Mesenchymal stem cell (in vitro differentiated cells and primary cell): Measurements from ENCODE around the gene SLC9A2.

Experiments used
- DNase-seq: peaks from one replicate; pipeline ENCODE4 v3.0.0-alpha.2; 2013
- H2AFZ ChIP-seq: one replicate; pipeline ENCODE4 v1.6.1; 2013; ENCODE audit warnings: low read depth, mild to moderate bottlenecking, control low read depth, inconsistent platforms, low read length, moderate library complexity
- H2AK5ac ChIP-seq: 2 replicates; pipeline ENCODE4 v1.6.1; 2013; ENCODE audit warnings: low read length, moderate library complexity, mild to moderate bottlenecking, inconsistent platforms; ENCODE audit not compliant: severe bottlenecking
- H2BK120ac ChIP-seq: one replicate; pipeline ENCODE4 v1.6.1; 2013; ENCODE audit warnings: low read depth, mild to moderate bottlenecking, inconsistent platforms, low read length, moderate library complexity
- H2BK12ac ChIP-seq, 2 experiments: one replicate each; pipeline ENCODE4 v1.6.1; 2013; ENCODE audit warnings: inconsistent platforms in 2 of 2, low read length in 2 of 2, mild to moderate bottlenecking in 2 of 2, moderate library complexity in 2 of 2, control low read depth in 1 of 2
- H2BK15ac ChIP-seq: one replicate; pipeline ENCODE4 v1.6.1; 2013; ENCODE audit warnings: mild to moderate bottlenecking, low read depth, inconsistent platforms; ENCODE audit not compliant: poor library complexity, severe bottlenecking
- H2BK5ac ChIP-seq: 2 replicates; pipeline ENCODE4 v1.6.1; 2013; ENCODE audit warnings: low read depth, mild to moderate bottlenecking, low read length, control low read depth, inconsistent platforms; ENCODE audit not compliant: poor library complexity, severe bottlenecking
- H3K14ac ChIP-seq, 2 experiments: one replicate each; pipeline ENCODE4 v1.6.1; 2013; ENCODE audit warnings: inconsistent platforms in 2 of 2, low read length in 2 of 2, control low read depth in 1 of 2, mild to moderate bottlenecking in 1 of 2, moderate library complexity in 1 of 2
- H3K18ac ChIP-seq, 2 experiments: one replicate each; pipeline ENCODE4 v1.6.1; 2013; ENCODE audit warnings: inconsistent platforms in 2 of 2, low read length in 2 of 2, control low read depth in 1 of 2, low read depth in 1 of 2, mild to moderate bottlenecking in 1 of 2
- H3K23ac ChIP-seq, 2 experiments: one replicate each; pipeline ENCODE4 v1.6.1; 2013; ENCODE audit warnings: inconsistent platforms in 2 of 2, low read length in 2 of 2, mild to moderate bottlenecking in 2 of 2, moderate library complexity in 2 of 2, control low read depth in 1 of 2
- H3K27ac ChIP-seq: 2 replicates; pipeline ENCODE4 v1.5.1; 2013; ENCODE audit warnings: mild to moderate bottlenecking, moderate library complexity, low read length, control low read depth, inconsistent platforms; ENCODE audit not compliant: poor library complexity, severe bottlenecking
- H3K27me3 ChIP-seq, 2 experiments: 2 replicates each; pipeline versions ENCODE4 v1.6.1 to v1.7.0; 2013; ENCODE audit warnings: low read length in 2 of 2, mild to moderate bottlenecking in 2 of 2, moderate library complexity in 2 of 2, control low read depth in 1 of 2, inconsistent platforms in 1 of 2; ENCODE audit not compliant: control insufficient read depth in 1 of 2, insufficient read depth in 1 of 2
- H3K36me3 ChIP-seq, 2 experiments: 2 replicates each; pipeline versions ENCODE4 v1.6.1 to v1.7.0; 2013; ENCODE audit warnings: low read length in 2 of 2, control low read depth in 1 of 2, inconsistent platforms in 1 of 2, low read depth in 1 of 2, mild to moderate bottlenecking in 1 of 2; ENCODE audit not compliant: insufficient read depth in 2 of 2, control insufficient read depth in 1 of 2
- H3K4ac ChIP-seq, 2 experiments: one replicate each; pipeline ENCODE4 v1.6.1; 2013; ENCODE audit warnings: inconsistent platforms in 2 of 2, low read length in 2 of 2, mild to moderate bottlenecking in 2 of 2, moderate library complexity in 2 of 2, control low read depth in 1 of 2, low read depth in 1 of 2
- H3K4me1 ChIP-seq: 2 replicates; pipeline ENCODE4 v1.6.1; 2013; ENCODE audit warnings: low read depth, low read length, control low read depth; ENCODE audit not compliant: control insufficient read depth, insufficient read depth
- H3K4me2 ChIP-seq: 2 replicates; pipeline ENCODE4 v1.6.1; 2013; ENCODE audit warnings: low read length, mild to moderate bottlenecking, inconsistent platforms; ENCODE audit not compliant: poor library complexity, severe bottlenecking
- H3K4me3 ChIP-seq, 2 experiments: 2 replicates each; pipeline versions ENCODE4 v1.5.1 to v1.7.0; 2013; ENCODE audit warnings: low read length in 2 of 2, mild to moderate bottlenecking in 2 of 2, control low read depth in 1 of 2, low read depth in 1 of 2; ENCODE audit not compliant: insufficient read depth in 1 of 2
- H3K79me1 ChIP-seq: replicated peaks from 2 replicates; pipeline ENCODE4 v1.6.1; 2013; ENCODE audit warnings: mild to moderate bottlenecking, control low read depth, low read length, inconsistent platforms; ENCODE audit not compliant: poor library complexity, severe bottlenecking
- H3K9ac ChIP-seq: 2 replicates; pipeline ENCODE4 v1.7.0; 2013; ENCODE audit warnings: mild to moderate bottlenecking, low read length, moderate library complexity
- H3K9me3 ChIP-seq: 2 replicates; pipeline ENCODE4 v1.7.0; 2013; ENCODE audit warnings: mild to moderate bottlenecking, low read length; ENCODE audit not compliant: control insufficient read depth
- H4K8ac ChIP-seq: one replicate; pipeline ENCODE4 v1.6.1; 2013; ENCODE audit warnings: inconsistent platforms, mild to moderate bottlenecking, low read length, moderate library complexity
- H4K91ac ChIP-seq: one replicate; pipeline ENCODE4 v1.6.1; 2013; ENCODE audit warnings: mild to moderate bottlenecking, low read length, inconsistent platforms
- WGBS: methylation state at CpG from one replicate; pipeline ENCODE4 v1.1.7; 2013; ENCODE audit warnings: mixed read lengths; 5-methylcytosine and 5-hydroxymethylcytosine counted together

SLC9A2 gene

GRCh38 chr2:102660070-102660469 lies 40.7 kb downstream of the SLC9A2 start:
- H3K18ac ChIP-seq, result no peak overlapping the region
- no peak overlapping the region for H3K27ac ChIP-seq
- H4K8ac ChIP-seq, result no peak overlapping the region
- 55% methylated on average over 2 of the region's 2 CpGs for WGBS
- H3K4me3 ChIP-seq, result no peak overlapping the region
- no peak overlapping the region for H3K9ac ChIP-seq
- H4K91ac ChIP-seq, result no peak overlapping the region
- peaks cover 8 to 17% of the 10 kb centered on the region in 2 experiments for H3K27me3 ChIP-seq
- no peak overlapping the region for H3K4ac ChIP-seq
- H2BK12ac ChIP-seq, result no peak overlapping the region
- H2BK15ac ChIP-seq, result no peak overlapping the region
- H2AFZ ChIP-seq, result no peak overlapping the region
- no peaks in the 10 kb centered on the region for H3K36me3 ChIP-seq
- H2AK5ac ChIP-seq, result no peak overlapping the region
- H2BK120ac ChIP-seq, result no peak overlapping the region
- H3K23ac ChIP-seq, result no peak overlapping the region
- no peaks in the 10 kb centered on the region for H3K9me3 ChIP-seq
- no peaks in the 10 kb centered on the region for H3K4me1 ChIP-seq
- no peak overlapping the region for H3K4me2 ChIP-seq
- H3K14ac ChIP-seq, result no peak overlapping the region
- H3K79me1 ChIP-seq, result no peaks in the 10 kb centered on the region
- no peak for DNase-seq
- H2BK5ac ChIP-seq, result no peak overlapping the region

- Histone ChIP-seq H3K4me1 (no peaks in the 10 kb centered on the region), H4K91ac (no peak overlapping the region), H3K27ac (no peak overlapping the region), H3K27me3 (peaks cover 8 to 17% of the 10 kb centered on the region in 2 experiments), H2BK5ac (no peak overlapping the region), H2BK120ac (no peak overlapping the region), H3K4me2 (no peak overlapping the region), H2AFZ (no peak overlapping the region), H3K36me3 (no peaks in the 10 kb centered on the region), H2AK5ac (no peak overlapping the region), H3K79me1 (no peaks in the 10 kb centered on the region), H4K8ac (no peak overlapping the region), H3K23ac (no peak overlapping the region), H3K14ac (no peak overlapping the region), H3K9me3 (no peaks in the 10 kb centered on the region), H3K4me3 (no peak overlapping the region), H3K9ac (no peak overlapping the region), H2BK15ac (no peak overlapping the region), H3K4ac (no peak overlapping the region), H3K18ac (no peak overlapping the region), H2BK12ac (no peak overlapping the region)
- no peak for DNase-seq
- 93% methylated on average over 5 of the region's 6 CpGs for WGBS
Observed at GRCh38 chr2:102660574-102660973, 41.2 kb downstream of the SLC9A2 start.

- H3K9me3 ChIP-seq, result no peaks in the 10 kb centered on the region
- no peak overlapping the region for H3K9ac ChIP-seq
- no peak overlapping the region for H3K4me3 ChIP-seq
- H3K4me1 ChIP-seq, result no peaks in the 10 kb centered on the region
- H3K23ac ChIP-seq, result no peak overlapping the region
- WGBS, result 84% methylated on average over 4 of the region's 5 CpGs
- H3K79me1 ChIP-seq, result no peaks in the 10 kb centered on the region
- H3K36me3 ChIP-seq, result no peaks in the 10 kb centered on the region
- no peak overlapping the region for H2BK12ac ChIP-seq
- no peak overlapping the region for H2AFZ ChIP-seq
- H3K4me2 ChIP-seq, result no peak overlapping the region
- no peak overlapping the region for H3K4ac ChIP-seq
- no peak overlapping the region for H4K8ac ChIP-seq
- no peak overlapping the region for H2BK15ac ChIP-seq
- no peak overlapping the region for H4K91ac ChIP-seq
- no peak overlapping the region for H2BK120ac ChIP-seq
- H3K14ac ChIP-seq, result no peak overlapping the region
- H3K27ac ChIP-seq, result no peak overlapping the region
- H3K18ac ChIP-seq, result no peak overlapping the region
- no peak overlapping the region for H2AK5ac ChIP-seq
- no peak overlapping the region for H2BK5ac ChIP-seq
- H3K27me3 ChIP-seq, result peaks cover 8 to 17% of the 10 kb centered on the region in 2 experiments
- no peak for DNase-seq
Observed at GRCh38 chr2:102661846-102662245, 42.5 kb downstream of the SLC9A2 start.

- Histone ChIP-seq H3K36me3 (no peaks in the 10 kb centered on the region), H3K14ac (no peak overlapping the region), H2BK5ac (no peak overlapping the region), H3K9me3 (no peaks in the 10 kb centered on the region), H2AK5ac (no peak overlapping the region), H3K79me1 (no peaks in the 10 kb centered on the region), H2BK15ac (no peak overlapping the region), H3K4ac (no peak overlapping the region), H3K23ac (no peak overlapping the region), H3K4me1 (no peaks in the 10 kb centered on the region), H4K91ac (no peak overlapping the region), H3K27me3 (peaks cover 8 to 17% of the 10 kb centered on the region in 2 experiments), H2BK120ac (no peak overlapping the region), H3K9ac (no peak overlapping the region), H2BK12ac (no peak overlapping the region), H2AFZ (peak overlapping the region; percentile 14), H4K8ac (no peak overlapping the region), H3K4me3 (no peak overlapping the region), H3K4me2 (no peak overlapping the region), H3K27ac (no peak overlapping the region), H3K18ac (no peak overlapping the region)
- no peak for DNase-seq
- WGBS, result 81% methylated on average over 5 of the region's 5 CpGs
Observed at GRCh38 chr2:102662833-102663232, 43.5 kb downstream of the SLC9A2 start.
